B cell (primary cell): Measurements from ENCODE around the gene TAOK2.

Experiments used
- CTCF ChIP-seq: fragments of 200-600 bp; IDR thresholded peaks from one replicate; pipeline ENCODE4 v1.8.0; 2022; ENCODE audit warnings: antibody characterized with exemption, mild to moderate bottlenecking
- EZH2 ChIP-seq: IDR thresholded peaks from 2 replicates; pipeline ENCODE4 v1.6.1; 2012; ENCODE audit warnings: borderline replicate concordance, low read depth, mild to moderate bottlenecking, moderate library complexity, low read length; ENCODE audit not compliant: insufficient read depth, poor library complexity, severe bottlenecking

GRCh38 chr16:30006095-30006473 is 32.4 kb downstream of the TAOK2 start:
- TF ChIP-seq EZH2 (no peak), CTCF (no peak)
